ENCODE data around the gene HERPUD1. TPM values are rescaled to one million over a fixed set of nuclear protein-coding genes. Genes with fewer than 3 reads are reported as not detected.

The HERPUD1 gene
- total and polyA plus RNA-seq, 4 donors: 57.8 to 219 (median 118) TPM

- Histone ChIP-seq H3K4me1 (ENCODE audit: control insufficient read depth in 4 of 4, insufficient read depth in 4 of 4, low read length in 3 of 4) (peaks cover 0 to 2% (median 0%) of the 10 kb centered on the region in 4 donors), H3K27ac (ENCODE audit: low read depth in 1 of 2, low read length in 2 of 2) (no peak overlapping the region), H3K36me3 (ENCODE audit: control insufficient read depth in 4 of 4, insufficient read depth in 3 of 4, low read depth in 1 of 4, low read length in 3 of 4) (no peaks in the 10 kb centered on the region), H3K4me3 (ENCODE audit: low read depth in 1 of 3, low read length in 3 of 3) (no peak overlapping the region), H3K27me3 (ENCODE audit: control insufficient read depth in 4 of 4, insufficient read depth in 4 of 4, low read length in 3 of 4) (no peaks in the 10 kb centered on the region), H3K9me3 (ENCODE audit: control insufficient read depth in 4 of 4, low read length in 3 of 4) (no peaks in the 10 kb centered on the region), H3K9ac (ENCODE audit: low read depth in 1 of 2, low read length in 2 of 2) (no peak overlapping the region)
- TF ChIP-seq MAX (IDR thresholded peaks at IDR 0.05) (no peak), YY1 (IDR thresholded peaks at IDR 0.05) (no peak), NR2F2 (IDR thresholded peaks at IDR 0.05) (no peak), CTCF (IDR thresholded peaks at IDR 0.05; ENCODE audit: low read depth, low read length, missing input control) (no peak), RAD21 (IDR thresholded peaks at IDR 0.05) (no peak), JUND (IDR thresholded peaks at IDR 0.05) (no peak), REST (IDR thresholded peaks at IDR 0.05) (no peak), SP1 (IDR thresholded peaks at IDR 0.05) (no peak), FOXA1 (IDR thresholded peaks at IDR 0.05) (no peak), HNF4G (IDR thresholded peaks at IDR 0.05) (no peak), EGR1 (IDR thresholded peaks at IDR 0.05; ENCODE audit: low read depth in 2 of 2) (no peak), ATF3 (IDR thresholded peaks at IDR 0.05) (no peak), RXRA (IDR thresholded peaks at IDR 0.05) (no peak), FOXA2 (IDR thresholded peaks at IDR 0.05) (no peak)
- 75% methylated on average over 18 of the region's 18 CpGs for WGBS
- no peak for DNase-seq (ENCODE audit: low spot score)
Observed at GRCh38 chr16:56912746-56913708, 18.9 kb upstream of the HERPUD1 start.

- no peaks in the 10 kb centered on the region for H3K36me3 ChIP-seq (ENCODE audit: control insufficient read depth in 4 of 4, insufficient read depth in 3 of 4, low read depth in 1 of 4, low read length in 3 of 4)
- WGBS: 84% methylated on average over 7 of the region's 7 CpGs
- H3K4me3 ChIP-seq (ENCODE audit: low read depth in 1 of 3, low read length in 3 of 3): no peak overlapping the region
- peaks cover 0 to 6% (median 2%) of the 10 kb centered on the region in 4 donors for H3K4me1 ChIP-seq (ENCODE audit: control insufficient read depth in 4 of 4, insufficient read depth in 4 of 4, low read length in 3 of 4)
- no peaks in the 10 kb centered on the region for H3K9me3 ChIP-seq (ENCODE audit: control insufficient read depth in 4 of 4, low read length in 3 of 4)
- no peak overlapping the region for H3K9ac ChIP-seq (ENCODE audit: low read depth in 1 of 2, low read length in 2 of 2)
- H3K27me3 ChIP-seq (ENCODE audit: control insufficient read depth in 4 of 4, insufficient read depth in 4 of 4, low read length in 3 of 4): no peaks in the 10 kb centered on the region
- no peak for DNase-seq (ENCODE audit: low spot score)
- no peak for TF ChIP-seq SP1 (IDR thresholded peaks at IDR 0.05)
- TF ChIP-seq FOXA1 (IDR thresholded peaks at IDR 0.05): no peak
- TF ChIP-seq FOXA2 (IDR thresholded peaks at IDR 0.05): no peak
- H3K27ac ChIP-seq (ENCODE audit: low read depth in 1 of 2, low read length in 2 of 2): no peak overlapping the region
Observed at GRCh38 chr16:56914896-56915295, 17.0 kb upstream of the HERPUD1 start.
